Neural progenitor cell (in vitro differentiated cells): Measurements from ENCODE around the gene PLCH2.

Experiments used
- CTCF ChIP-seq: fragments of 200-600 bp; sonication (generic); IDR thresholded peaks from 2 replicates; pipeline ENCODE4 v1.5.1; 2017; ENCODE audit warnings: antibody characterized with exemption, mild to moderate bottlenecking
- EZH2 ChIP-seq: fragments of 200-600 bp; sonication (generic); IDR thresholded peaks from 2 replicates; pipeline ENCODE4 v1.6.1; 2017; ENCODE audit warnings: antibody characterized with exemption, mild to moderate bottlenecking, moderate library complexity
- EZH2phosphoT487 ChIP-seq: fragments of 200-600 bp; sonication (generic); IDR thresholded peaks from 2 replicates; pipeline ENCODE4 v1.6.1; 2017; ENCODE audit warnings: antibody characterized with exemption

- TF ChIP-seq EZH2phosphoT487 (no peak), CTCF (no peak), EZH2 (no peak)
Observed at GRCh38 chr1:2495546-2495945, 19.5 kb downstream of the PLCH2 start.
